Measurements from ENCODE around the gene SYNGR4. TPM values are rescaled to one million over a fixed set of nuclear protein-coding genes. Genes with fewer than 3 reads are reported as not detected.
"Not testable (repeated sequence)": the region's sequence is repeated elsewhere in the genome, so short reads cannot be mapped to it uniquely, and the experiment has no call there.

Gene SYNGR4
- total RNA-seq, 1 donor from 2014 or later, result not detected

GRCh38 chr19:48386981-48387380 lies 22.8 kb downstream of the SYNGR4 start:
- H3K9me3 Mint-ChIP-seq, result no peaks in the 10 kb centered on the region
- intact Hi-C loops (cut with micrococcal nuclease), result no loop called here
- no peak for DNase-seq (ENCODE audit: low spot score)
- H3K4me3 Mint-ChIP-seq (ENCODE audit: low read depth), result no peak overlapping the region
- peaks cover 46% of the 10 kb centered on the region for H3K36me3 Mint-ChIP-seq (ENCODE audit: low read depth)
- H3K27me3 Mint-ChIP-seq (ENCODE audit: low read depth), result peaks cover 4% of the 10 kb centered on the region
- H3K27ac Mint-ChIP-seq, result no peak overlapping the region
- H3K4me1 Mint-ChIP-seq (ENCODE audit: low read depth), result peaks cover 9% of the 10 kb centered on the region

GRCh38 chr19:48390188-48391099 lies 26.3 kb downstream of the SYNGR4 start:
- peaks cover 26% of the 10 kb centered on the region for H3K27me3 Mint-ChIP-seq (ENCODE audit: low read depth)
- no peaks in the 10 kb centered on the region for H3K9me3 Mint-ChIP-seq
- H3K36me3 Mint-ChIP-seq (ENCODE audit: low read depth), result peaks cover 24% of the 10 kb centered on the region
- H3K27ac Mint-ChIP-seq, result peak overlapping the region; percentile 97
- peaks cover 14% of the 10 kb centered on the region for H3K4me1 Mint-ChIP-seq (ENCODE audit: low read depth)
- peak; percentile 55 for DNase-seq (ENCODE audit: low spot score)
- intact Hi-C loops (cut with micrococcal nuclease), result loop anchor here (1.0 kb wide), 1 partner anchor 26 kb away; the partner anchor contains the start of gene SYNGR4
- H3K4me3 Mint-ChIP-seq (ENCODE audit: low read depth), result peak overlapping the region; percentile 99

GRCh38 chr19:48391100-48392005 lies 27.2 kb downstream of the SYNGR4 start, which contains the start of gene KDELR1:
Gene KDELR1, minus strand, starts transcription at chr19:48391551. Its CDS starts 193 bp downstream, at chr19:48391358.
- H3K27me3 Mint-ChIP-seq (ENCODE audit: low read depth), result peaks cover 35% of the 10 kb centered on the region
- DNase-seq (ENCODE audit: low spot score), result peak; percentile 69
- intact Hi-C loops (cut with micrococcal nuclease), result loop anchor here (1.0 kb wide), 1 partner anchor 27 kb away; the partner anchor contains the start of gene SYNGR4

DNA sequence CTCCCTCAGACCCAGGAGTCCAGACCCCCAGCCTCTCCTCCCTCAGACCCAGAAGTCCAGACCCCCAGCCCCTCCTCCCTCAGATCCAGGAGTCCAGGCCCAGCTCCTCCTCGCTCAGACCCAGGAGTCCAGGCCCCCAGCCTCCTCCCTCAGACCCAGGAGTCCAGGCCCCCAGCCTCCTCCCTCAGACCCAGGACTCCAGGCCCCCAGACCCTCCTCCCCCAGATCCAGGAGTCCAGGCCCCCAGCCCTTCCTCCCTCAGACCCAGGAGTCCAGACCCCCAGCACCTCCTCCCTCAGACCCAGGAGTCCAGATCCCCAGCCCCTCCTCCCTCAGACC lies 27.8 kb downstream of the SYNGR4 start:
- H3K27ac Mint-ChIP-seq; intact Hi-C loops (cut with micrococcal nuclease); DNase-seq (ENCODE audit: low spot score); H3K9me3 Mint-ChIP-seq: not testable (repeated sequence)
- Mint-ChIP-seq H3K36me3 (ENCODE audit: low read depth) (peaks cover 17% of the 10 kb centered on the region), H3K27me3 (ENCODE audit: low read depth) (peaks cover 39% of the 10 kb centered on the region), H3K4me3 (ENCODE audit: low read depth) (peak overlapping the region; percentile 99), H3K4me1 (ENCODE audit: low read depth) (peaks cover 16% of the 10 kb centered on the region)

More at GRCh38 chr19:48391100-48392005, 27.2 kb downstream of the SYNGR4 start, which contains the start of gene KDELR1:
- Mint-ChIP-seq H3K4me3 (ENCODE audit: low read depth) (peak within 1 kb of the TSS; percentile 99), H3K27ac (peak within 1 kb of the TSS; percentile 97), H3K4me1 (ENCODE audit: low read depth) (peaks cover 16% of the 10 kb centered on the region), H3K36me3 (ENCODE audit: low read depth) (peaks cover 19% of the 10 kb centered on the region), H3K9me3 (no peaks in the 10 kb centered on the region)

DNA sequence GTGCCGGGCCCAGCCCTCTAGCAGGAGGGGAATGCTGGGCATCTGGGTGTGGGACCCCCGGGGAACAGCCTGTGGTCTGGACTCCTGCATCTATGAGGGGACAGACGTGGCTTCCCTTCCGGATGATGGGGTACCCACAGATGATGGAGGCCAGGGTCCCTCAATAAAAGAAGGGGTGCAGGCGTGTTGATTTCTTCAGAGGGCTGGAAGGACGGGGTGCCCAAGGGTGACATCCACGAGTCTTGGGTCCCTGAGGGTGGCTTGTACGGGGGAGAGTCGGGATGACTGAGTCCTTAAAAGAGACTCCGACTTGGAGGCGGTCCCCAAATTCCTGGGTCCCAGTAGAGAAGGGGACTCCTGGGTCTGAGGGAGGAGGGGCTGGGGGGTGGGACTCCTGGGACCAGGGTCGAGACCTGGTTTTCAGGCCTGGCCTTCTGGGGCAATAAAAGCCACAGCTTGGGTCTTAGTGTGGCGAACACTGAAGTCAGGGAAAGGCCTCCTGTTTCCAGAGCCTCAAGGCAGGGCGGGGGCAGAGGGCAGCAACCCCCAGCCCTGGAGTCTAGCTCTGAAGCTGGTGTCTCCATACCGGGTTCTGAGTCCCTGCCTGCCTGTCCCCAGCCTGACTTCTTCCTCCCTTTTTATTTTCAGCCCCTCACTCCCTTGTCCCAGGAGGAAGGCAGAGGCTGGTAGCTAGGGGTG lies 28.8 kb downstream of the SYNGR4 start:
- intact Hi-C loops (cut with micrococcal nuclease), result no loop called here
- H3K27me3 Mint-ChIP-seq (ENCODE audit: low read depth), result peaks cover 48% of the 10 kb centered on the region

DNA sequence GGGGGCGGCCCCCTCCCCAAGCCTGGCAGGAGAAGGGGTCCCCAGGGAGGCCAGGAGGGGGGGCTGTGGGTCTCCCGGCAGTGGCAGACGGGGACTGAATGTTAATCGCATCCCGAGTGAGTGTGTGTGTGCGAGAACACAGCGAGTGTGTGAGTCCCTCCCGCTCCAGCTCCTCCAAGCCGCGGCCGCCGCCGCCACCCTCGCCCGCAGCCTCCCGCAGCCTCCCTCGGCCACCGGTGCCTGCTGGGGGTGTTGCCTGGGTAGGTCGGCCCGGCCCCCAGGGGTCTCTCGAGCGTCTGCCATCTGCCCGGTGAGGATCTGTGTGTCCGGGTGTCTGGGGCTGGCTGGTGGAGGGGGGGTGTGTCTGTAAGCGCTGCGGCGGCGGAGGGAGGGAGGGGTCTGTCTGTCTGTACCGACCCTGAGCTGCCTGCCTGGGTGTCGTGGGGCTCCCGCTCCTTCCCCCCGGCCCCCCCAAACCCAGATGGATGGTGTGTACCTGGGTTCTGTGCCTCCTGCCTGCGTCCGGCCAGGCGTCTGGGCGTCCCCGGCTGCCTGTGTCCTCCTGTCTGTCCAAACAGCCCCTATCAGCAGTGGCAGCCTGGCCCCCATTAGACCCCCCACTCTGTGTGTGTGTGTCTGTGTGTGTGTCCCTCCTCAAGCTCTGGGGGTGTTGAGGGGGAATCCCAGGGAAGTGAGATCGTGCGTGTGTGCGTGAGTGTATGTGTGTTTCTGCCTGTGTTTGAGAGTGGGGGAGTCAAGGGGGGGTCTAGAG lies 29.6 kb downstream of the SYNGR4 start, which contains the start of gene GRIN2D:
TSS of gene GRIN2D (plus strand) at position 110 of the 772 bp plus-strand sequence. CDS start 4,725 bp downstream, outside the sequence.
- no peak for DNase-seq (ENCODE audit: low spot score)
- Mint-ChIP-seq H3K4me3 (ENCODE audit: low read depth) (peak within 1 kb of the TSS; percentile 35), H3K27ac (no peak within 1 kb of the TSS), H3K36me3 (ENCODE audit: low read depth) (peaks cover under 1% of the 10 kb centered on the region), H3K27me3 (ENCODE audit: low read depth) (peaks cover 49% of the 10 kb centered on the region), H3K4me1 (ENCODE audit: low read depth) (peaks cover 22% of the 10 kb centered on the region), H3K9me3 (no peaks in the 10 kb centered on the region)
- intact Hi-C loops (cut with micrococcal nuclease), result no loop called here

More for the DNA sequence above, 28.8 kb downstream of the SYNGR4 start:
- Mint-ChIP-seq H3K36me3 (ENCODE audit: low read depth) (peaks cover 8% of the 10 kb centered on the region), H3K4me3 (ENCODE audit: low read depth) (no peak overlapping the region), H3K9me3 (no peaks in the 10 kb centered on the region), H3K27ac (no peak overlapping the region), H3K4me1 (ENCODE audit: low read depth) (peaks cover 25% of the 10 kb centered on the region)
- DNase-seq (ENCODE audit: low spot score), result no peak

DNA sequence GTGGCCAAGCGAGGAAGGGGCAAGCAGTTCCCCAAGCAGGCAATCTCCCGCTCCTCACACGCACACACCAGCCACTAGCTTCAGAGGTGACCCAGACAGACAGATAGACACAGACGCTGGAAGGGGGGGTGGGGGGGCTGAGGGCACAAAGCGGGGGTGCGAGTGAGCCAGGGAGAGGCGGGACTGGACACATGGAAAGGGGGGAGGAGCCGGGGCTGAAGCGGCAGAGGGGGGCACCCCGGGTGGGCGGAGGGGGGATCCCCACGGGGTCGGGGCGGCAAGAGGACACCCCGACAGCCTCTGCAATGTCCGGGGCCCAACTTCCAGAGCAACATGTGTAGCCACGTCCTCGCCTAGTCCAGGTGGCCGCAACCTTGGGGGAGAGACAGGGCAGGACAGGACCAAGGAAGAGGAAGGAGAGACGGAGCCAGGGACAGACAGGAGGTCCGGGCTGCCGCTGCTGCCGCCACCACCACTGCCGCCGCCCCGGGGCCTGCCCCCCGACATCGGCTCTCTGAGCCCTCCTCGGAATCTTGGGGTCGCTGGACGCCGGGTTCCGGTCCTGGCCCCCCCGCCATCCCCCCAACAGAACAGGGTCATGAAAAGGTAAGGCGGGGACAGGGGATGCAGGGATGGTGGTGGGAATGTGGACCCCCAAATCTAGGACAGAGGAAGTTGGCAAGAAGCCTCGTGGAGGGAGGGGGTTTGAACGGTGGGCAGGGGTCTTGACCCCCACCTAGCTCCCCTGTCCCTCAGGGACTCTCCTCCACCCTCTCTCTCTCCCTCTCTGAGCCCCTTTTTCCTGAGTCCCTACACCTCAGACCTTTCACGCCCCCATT lies 30.4 kb downstream of the SYNGR4 start:
- peaks cover 3% of the 10 kb centered on the region for H3K9me3 Mint-ChIP-seq
- H3K36me3 Mint-ChIP-seq (ENCODE audit: low read depth), result no peaks in the 10 kb centered on the region
- no peak overlapping the region for H3K27ac Mint-ChIP-seq
- intact Hi-C loops (cut with micrococcal nuclease), result loop anchor here (5.0 kb wide), 2 partner anchors 53 to 62 kb away; partner anchors contain the start of gene GRWD1
- no peak for DNase-seq (ENCODE audit: low spot score)
- no peak overlapping the region for H3K4me3 Mint-ChIP-seq (ENCODE audit: low read depth)
- H3K27me3 Mint-ChIP-seq (ENCODE audit: low read depth), result peaks cover 49% of the 10 kb centered on the region
- H3K4me1 Mint-ChIP-seq (ENCODE audit: low read depth), result peaks cover 28% of the 10 kb centered on the region

- H3K27ac Mint-ChIP-seq, result no peak overlapping the region
- intact Hi-C loops (cut with micrococcal nuclease), result loop anchor here (5.0 kb wide), 2 partner anchors 52 to 63 kb away; partner anchors contain the start of gene GRWD1
- H3K4me1 Mint-ChIP-seq (ENCODE audit: low read depth), result peaks cover 28% of the 10 kb centered on the region
- H3K36me3 Mint-ChIP-seq (ENCODE audit: low read depth), result no peaks in the 10 kb centered on the region
- no peak overlapping the region for H3K4me3 Mint-ChIP-seq (ENCODE audit: low read depth)
- H3K9me3 Mint-ChIP-seq, result peaks cover 4% of the 10 kb centered on the region
- no peak for DNase-seq (ENCODE audit: low spot score)
- H3K27me3 Mint-ChIP-seq (ENCODE audit: low read depth), result peaks cover 49% of the 10 kb centered on the region
Measured at GRCh38 chr19:48395170-48395455, 30.9 kb downstream of the SYNGR4 start.

DNA sequence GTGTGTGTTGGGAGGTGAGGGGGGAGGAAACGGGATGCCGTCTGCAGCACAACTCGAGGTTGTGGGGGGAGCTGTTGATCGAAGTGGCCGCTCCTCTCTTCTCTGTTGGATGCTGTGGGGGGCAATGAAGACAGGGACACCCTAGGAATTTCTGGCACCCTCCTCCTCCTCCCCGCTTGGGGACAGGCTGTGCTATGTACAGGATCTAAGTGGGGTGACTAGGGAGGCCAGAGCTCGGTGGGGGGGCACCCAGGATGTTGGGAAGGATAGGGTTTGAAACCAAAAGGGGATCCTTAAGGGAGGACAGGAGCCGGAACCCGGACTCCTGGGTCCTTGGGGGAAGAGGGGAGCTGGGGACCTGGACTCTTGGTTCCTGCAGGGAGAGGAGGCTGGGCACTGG lies 31.3 kb downstream of the SYNGR4 start:
- DNase-seq (ENCODE audit: low spot score), result no peak
- intact Hi-C loops (cut with micrococcal nuclease), result loop anchor here (5.0 kb wide), 2 partner anchors 52 to 63 kb away; partner anchors contain the start of gene GRWD1
- Mint-ChIP-seq H3K4me3 (ENCODE audit: low read depth) (no peak overlapping the region), H3K27ac (no peak overlapping the region), H3K9me3 (peaks cover 4% of the 10 kb centered on the region), H3K27me3 (ENCODE audit: low read depth) (peaks cover 49% of the 10 kb centered on the region), H3K36me3 (ENCODE audit: low read depth) (no peaks in the 10 kb centered on the region), H3K4me1 (ENCODE audit: low read depth) (peaks cover 29% of the 10 kb centered on the region)

DNA sequence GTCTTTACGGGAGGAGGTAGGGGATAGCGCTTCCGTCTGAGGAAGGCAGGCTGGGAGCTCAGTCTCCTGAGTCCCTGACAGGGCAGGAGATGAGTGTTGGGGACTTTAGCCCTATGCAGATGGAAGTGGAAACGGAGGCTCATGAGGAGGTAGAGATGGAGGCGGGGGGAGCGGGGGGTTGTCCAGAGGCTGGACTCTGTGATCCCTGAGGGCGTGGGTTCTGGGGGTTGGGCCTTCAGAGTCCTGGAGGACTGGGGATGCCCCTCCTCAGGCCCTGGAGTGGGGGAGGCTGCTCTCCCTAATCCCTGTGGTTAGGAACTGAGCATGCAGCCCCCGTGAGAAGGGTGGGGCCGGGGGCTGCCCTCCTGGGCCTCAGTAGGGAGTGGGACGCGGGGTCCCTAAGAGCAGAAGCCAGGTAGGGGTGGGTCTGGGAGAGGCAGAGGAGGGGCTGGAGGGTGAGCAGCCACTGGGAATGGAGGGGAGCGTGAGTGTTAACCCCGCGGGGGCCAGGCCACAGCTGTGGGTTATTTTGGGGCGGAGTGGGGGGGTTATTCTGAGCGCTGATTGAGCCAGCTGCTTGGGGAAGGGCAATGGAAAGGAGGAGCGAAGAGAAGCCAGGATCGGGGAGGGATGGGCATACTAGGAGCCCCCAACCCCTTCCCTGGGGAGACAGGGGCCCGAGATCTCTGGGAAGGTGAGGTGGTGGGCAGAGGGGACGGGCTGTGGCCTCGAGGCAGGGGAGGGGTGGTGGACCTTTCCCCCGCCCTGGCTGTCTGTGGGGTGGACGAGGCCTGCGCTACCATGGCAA lies 32.1 kb downstream of the SYNGR4 start:
- no peak overlapping the region for H3K27ac Mint-ChIP-seq
- peaks cover 29% of the 10 kb centered on the region for H3K4me1 Mint-ChIP-seq (ENCODE audit: low read depth)
- H3K27me3 Mint-ChIP-seq (ENCODE audit: low read depth), result peaks cover 49% of the 10 kb centered on the region
- peaks cover 4% of the 10 kb centered on the region for H3K9me3 Mint-ChIP-seq
- H3K36me3 Mint-ChIP-seq (ENCODE audit: low read depth), result no peaks in the 10 kb centered on the region
- no peak overlapping the region for H3K4me3 Mint-ChIP-seq (ENCODE audit: low read depth)
- intact Hi-C loops (cut with micrococcal nuclease), result loop anchor here (5.0 kb wide), 2 partner anchors 51 to 64 kb away; partner anchors contain the start of gene GRWD1
- no peak for DNase-seq (ENCODE audit: low spot score)
